Stimulated activated CD4-positive, alpha-beta T cell treated with anti-CD3 and anti-CD28 coated beads, Interleukin-1b, Interleukin-23, amount 100 ng/mL, for 4 hours (primary cell): Measurements from ENCODE around the gene NELFA.

Source experiments
- DNase-seq, 2 donors: peaks; one replicate each; pipeline ENCODE4 v3.0.0-alpha.2; 2020; ENCODE audit warnings: low read depth in 2 of 2

NELFA gene

DNA sequence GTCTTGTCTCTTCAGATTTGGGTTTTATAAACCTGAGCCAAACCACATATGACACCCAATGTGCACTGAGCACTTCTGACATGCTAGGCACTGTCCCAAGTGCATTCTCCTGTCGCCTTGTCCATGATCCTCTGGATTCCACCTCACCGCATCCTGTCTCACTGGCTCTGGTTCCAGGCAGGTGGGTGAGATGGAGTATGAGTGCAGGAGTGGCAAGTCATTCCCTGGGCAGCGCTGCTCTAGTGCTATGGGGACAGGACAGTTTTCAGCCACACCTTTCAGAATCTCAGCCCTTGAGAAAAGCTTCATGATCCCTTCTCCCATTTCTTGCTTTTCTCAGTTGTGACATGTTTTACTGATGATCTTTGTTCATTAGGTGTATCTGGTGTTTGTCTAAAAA is 71.2 kb downstream of the NELFA start:
- DNase-seq = no peak

DNA sequence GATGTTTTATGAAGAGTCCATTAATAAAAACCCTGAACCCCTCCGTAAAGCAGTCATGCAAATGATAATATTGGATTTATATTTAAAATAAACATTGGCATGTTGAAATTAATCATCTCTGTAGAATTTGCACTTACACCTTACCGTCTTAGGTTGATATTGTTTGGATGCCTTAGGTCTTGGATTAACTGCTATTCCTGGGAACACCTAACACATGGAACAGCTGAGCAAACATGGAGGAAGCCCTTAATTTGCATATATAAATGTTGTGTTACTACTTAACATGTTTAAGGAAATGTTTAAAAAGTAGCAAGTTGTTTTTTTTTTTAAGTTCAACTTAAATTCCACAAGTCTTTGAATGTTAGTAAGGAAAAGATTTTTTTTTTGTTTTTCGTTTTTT is 75.1 kb downstream of the NELFA start:
- DNase-seq = no peak

DNA sequence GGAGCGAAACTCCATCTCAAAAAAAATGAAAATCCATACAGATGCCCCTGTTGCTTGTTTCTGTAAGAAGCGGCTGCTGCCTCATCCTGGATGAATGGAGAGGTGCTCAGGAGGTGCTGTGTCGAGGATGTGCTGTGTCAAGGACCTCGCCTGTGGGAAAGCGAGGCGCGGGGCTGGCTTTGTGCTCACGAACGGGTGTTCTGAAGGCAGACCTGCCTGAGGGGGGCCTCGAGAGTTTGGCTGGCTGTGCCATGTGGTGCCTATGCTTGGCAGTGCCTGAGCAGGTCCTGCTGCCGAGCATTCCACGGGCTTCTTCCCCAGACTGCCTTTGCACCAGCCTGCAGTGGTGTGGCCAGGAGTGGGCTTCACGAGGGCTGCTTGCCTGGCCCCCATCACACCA is 76.0 kb downstream of the NELFA start:
- no peak for DNase-seq
